AG09319 (cell line): Measurements from ENCODE around the gene STK32C.
"Not testable (repeated sequence)": the region's sequence is repeated elsewhere in the genome, so short reads cannot be mapped to it uniquely, and the experiment has no call there.

ENCODE experiments used
- DNase-seq: peaks from one replicate; pipeline ENCODE4 v3.0.0-alpha.2; 2010; ENCODE audit warnings: low read depth; ENCODE audit errors: extremely low read depth
- TF ChIP-seq, protein P1 (sequence below): IDR thresholded peaks from 2 replicates; pipeline ENCODE4 v1.5.1; 2011; ENCODE audit warnings: low read depth, mild to moderate bottlenecking, inconsistent platforms, low read length, moderate library complexity

The STK32C gene

DNA sequence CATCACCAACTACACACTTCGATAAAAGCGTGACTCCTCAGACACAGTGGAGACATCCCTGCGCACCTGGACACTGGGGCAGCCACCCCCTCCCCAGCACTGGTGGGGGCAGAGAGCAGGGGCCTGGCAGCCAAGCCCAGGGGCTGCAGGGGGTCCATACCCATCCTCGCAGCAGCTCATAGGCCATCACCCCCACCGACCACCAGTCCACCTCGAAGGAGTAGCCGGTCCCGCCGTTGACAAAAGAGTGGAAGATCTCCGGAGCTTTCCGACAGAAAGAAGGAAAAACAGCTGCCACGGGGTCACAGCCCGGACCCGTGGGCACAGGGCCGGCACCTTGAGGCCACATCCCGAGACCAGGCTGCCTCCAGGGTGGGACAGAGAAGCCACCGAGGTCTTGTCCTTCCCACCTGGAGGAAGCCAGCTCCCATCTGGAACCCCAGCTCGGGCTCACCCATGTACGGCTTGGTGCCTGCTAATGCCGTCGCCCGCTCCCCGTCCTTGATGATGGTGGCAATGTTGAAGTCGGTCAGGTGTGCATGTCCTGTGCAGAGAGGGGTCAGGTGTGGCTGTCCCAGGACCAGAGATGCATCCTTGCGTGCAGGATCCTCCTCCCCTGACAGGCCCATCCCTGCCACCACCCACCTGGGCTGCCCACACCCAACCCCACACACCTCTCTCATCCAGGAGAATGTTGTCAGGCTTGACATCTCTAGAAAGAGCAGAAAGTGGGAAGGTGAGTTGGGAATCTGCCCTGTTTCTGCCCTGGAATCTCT lies 82.5 kb downstream of the STK32C start:
- no peak for DNase-seq
- TF ChIP-seq, protein P1, sequence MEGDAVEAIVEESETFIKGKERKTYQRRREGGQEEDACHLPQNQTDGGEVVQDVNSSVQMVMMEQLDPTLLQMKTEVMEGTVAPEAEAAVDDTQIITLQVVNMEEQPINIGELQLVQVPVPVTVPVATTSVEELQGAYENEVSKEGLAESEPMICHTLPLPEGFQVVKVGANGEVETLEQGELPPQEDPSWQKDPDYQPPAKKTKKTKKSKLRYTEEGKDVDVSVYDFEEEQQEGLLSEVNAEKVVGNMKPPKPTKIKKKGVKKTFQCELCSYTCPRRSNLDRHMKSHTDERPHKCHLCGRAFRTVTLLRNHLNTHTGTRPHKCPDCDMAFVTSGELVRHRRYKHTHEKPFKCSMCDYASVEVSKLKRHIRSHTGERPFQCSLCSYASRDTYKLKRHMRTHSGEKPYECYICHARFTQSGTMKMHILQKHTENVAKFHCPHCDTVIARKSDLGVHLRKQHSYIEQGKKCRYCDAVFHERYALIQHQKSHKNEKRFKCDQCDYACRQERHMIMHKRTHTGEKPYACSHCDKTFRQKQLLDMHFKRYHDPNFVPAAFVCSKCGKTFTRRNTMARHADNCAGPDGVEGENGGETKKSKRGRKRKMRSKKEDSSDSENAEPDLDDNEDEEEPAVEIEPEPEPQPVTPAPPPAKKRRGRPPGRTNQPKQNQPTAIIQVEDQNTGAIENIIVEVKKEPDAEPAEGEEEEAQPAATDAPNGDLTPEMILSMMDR, result no peak

DNA sequence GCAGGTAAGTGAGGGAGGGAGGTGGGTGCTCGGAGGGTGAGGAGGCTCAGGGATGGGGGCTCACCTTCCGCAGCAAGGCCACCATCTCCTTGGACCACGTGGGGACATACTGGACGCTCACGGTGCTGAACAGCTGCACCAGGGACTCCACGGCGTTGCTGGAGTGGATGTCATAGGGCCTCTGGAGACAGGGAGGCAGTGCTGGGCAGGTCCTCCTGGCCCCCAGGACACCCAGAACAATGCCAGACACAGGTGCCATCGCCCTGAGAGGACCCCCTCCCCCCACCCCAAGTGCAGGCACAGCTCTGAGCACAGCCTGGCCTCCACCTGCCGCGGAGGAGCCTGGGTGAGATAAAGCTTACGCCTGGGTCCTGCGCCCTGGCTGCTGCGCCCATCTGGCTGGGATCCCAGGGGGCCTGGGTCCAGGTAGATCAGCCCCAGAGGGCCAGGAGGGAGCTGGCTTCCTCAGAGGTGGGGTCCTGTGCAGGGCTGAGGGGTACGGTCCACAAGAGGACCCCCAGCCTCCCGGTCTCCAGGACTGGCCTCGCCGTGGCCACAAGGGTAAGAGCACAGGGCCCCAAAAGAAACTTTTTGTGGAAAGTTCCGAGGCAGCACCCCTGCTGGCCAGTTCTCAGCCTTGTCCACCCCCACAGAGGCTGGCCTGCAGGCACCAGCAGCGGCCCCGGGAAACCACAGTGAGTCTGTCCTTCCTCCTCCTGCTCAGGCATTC lies 83.2 kb downstream of the STK32C start:
- TF ChIP-seq, protein P1, result no peak
- no peak for DNase-seq

DNA sequence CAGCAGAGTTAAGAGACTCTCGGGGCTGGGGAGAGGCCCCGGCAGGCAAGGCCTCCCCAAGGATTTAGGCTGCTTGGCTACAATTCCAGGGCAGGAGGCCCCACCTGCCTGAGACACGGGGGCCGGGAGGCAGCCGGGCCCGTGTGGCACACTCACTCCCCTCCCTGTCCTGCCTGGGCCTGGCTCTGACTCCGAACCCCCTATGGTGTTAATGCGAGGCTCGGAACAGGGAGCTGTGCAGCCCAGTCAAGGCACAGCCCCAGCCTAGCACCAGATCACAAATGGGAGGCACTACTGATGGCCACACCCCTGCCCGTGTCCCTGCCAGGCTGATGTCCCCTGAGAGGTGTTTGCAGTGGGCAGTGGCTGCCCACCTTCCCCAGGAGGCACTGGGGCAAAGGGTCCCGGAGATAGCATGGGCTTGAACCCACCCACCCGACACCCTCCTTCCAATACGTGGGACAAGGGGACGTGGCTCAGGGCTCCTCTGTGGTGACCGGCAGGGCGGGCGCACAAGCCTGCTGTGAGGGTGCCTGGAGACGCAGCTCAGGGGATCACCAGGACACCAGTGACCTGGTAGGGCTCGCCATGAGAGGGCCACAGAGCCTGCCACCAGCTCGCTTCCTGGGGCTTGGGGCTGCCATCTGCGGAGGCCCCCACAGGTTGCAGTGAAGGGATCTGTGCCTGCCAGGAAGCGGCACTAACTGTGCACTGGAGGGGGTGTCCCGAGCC lies 84.0 kb downstream of the STK32C start:
- no peak for DNase-seq
- TF ChIP-seq, protein P1, result no peak

DNA sequence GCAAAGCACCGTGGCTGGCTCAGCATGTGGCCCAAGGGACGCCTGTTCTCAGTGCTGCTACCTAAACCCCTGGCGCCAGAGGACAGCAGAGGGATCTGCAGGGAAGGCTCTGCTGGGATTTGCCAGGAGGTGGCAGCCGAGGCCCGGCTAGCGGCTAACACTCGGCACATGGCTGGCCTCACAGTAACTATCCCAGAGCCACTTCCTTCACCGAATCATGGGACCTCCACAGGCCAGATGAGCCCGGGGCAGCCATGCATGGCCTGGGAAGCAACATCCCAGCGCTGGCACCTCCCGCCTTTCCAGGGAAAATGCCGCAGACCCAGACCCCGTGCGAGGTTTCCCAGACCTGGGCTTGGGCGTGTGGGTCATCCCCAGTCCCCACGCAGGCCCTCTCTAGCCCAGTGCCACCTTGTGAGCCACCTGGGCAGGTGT lies 84.6 kb downstream of the STK32C start:
- TF ChIP-seq, protein P1, result peak; percentile 99
- DNase-seq, result peak; percentile 44

DNA sequence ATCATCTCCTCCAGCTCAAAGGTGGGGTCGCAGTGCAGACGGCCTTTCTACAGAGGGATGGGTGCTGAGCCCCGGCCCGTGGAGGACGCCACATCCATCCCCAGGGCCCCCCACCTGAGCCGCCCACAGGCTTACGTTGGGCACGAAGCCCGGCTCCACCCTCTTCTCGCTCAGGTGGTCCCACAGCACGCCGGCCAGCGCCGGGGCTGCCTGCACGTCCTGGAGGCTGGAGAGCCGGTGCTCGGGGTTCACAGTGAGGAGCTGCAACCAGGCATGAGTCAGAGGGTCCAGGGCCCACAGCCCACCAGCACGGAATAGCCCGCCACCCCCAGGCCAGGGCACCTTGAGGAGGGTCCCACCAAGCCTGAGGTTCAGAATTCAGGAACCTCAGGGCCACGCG lies 85.0 kb downstream of the STK32C start:
- TF ChIP-seq, protein P1, result no peak
- no peak for DNase-seq

DNA sequence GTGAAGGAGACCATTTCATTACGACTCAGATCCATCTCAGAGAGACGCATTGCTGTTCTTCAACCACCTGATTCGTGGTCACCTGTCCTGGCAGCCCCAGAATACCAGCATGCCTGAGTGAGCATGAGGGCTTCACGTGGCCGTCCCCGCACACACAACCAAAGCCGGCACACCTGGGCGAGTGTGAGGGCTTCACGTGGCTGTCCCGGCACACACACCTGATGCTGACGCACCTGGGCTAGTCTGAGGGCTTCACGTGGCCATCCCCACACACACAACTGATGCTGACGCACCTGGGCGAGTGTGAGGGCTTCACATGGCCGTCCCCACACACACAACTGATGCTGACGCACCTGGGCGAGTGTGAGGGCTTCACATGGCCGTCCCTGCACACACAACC lies 86.8 kb downstream of the STK32C start:
- not testable (repeated sequence) for DNase-seq

DNA sequence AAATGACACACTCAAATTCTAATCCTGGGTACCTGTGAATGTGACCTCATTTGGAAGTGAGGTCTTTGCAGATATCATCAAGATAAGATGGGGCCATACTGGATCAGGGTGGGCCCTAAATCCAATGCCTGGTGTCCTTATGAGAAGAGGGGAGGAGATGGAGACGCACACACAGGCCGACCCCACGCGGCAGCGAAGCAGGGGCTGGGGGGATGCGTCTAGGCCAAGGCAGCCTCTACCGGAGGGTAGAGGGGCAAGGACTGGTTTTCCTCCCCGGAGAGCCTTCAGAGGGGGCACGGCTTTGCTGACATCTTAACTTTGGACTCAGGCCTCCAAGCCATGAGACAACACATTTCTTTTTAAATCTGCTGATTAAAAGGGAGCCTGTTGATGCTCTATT lies 87.7 kb downstream of the STK32C start:
- TF ChIP-seq, protein P1, result no peak

More for the DNA sequence above, 87.7 kb downstream of the STK32C start:
- no peak for DNase-seq
